Keratinocyte (primary cell): ENCODE measurements around the gene SS18L1. TPM values are rescaled to one million over a fixed set of nuclear protein-coding genes. Genes with fewer than 3 reads are reported as not detected.

Experiments used
- DNase-seq: peaks from one replicate; pipeline ENCODE4 v3.0.0-alpha.2; 2011; ENCODE audit warnings: low read depth, missing footprints, low spot score
- FAIRE-seq: peaks from 2 replicates; lab custom pipeline; 2011; peaks lifted over from hg19 to GRCh38; lab: Jason Lieb, UNC
- H2AFZ ChIP-seq: 2 replicates; pipeline ENCODE4 v1.6.0; 2012; ENCODE audit warnings: low read length, control low read depth, inconsistent platforms; ENCODE audit not compliant: control insufficient read depth
- H3K27ac ChIP-seq: 2 replicates; pipeline ENCODE4 v1.5.1; 2011; ENCODE audit warnings: low read length; ENCODE audit not compliant: control insufficient read depth, insufficient read depth
- H3K27me3 ChIP-seq: 3 replicates; pipeline ENCODE4 v1.6.0; 2011; ENCODE audit warnings: low read length; ENCODE audit not compliant: control insufficient read depth, insufficient read depth; ENCODE audit errors: extremely low read depth
- H3K36me3 ChIP-seq, 2 experiments: 2 replicates in 1 of 2; 3 replicates in 1 of 2; pipeline ENCODE4 v1.5.1; 2011; ENCODE audit warnings: low read length in 2 of 2, mild to moderate bottlenecking in 1 of 2; ENCODE audit not compliant: control insufficient read depth in 2 of 2, insufficient read depth in 2 of 2; ENCODE audit errors: extremely low read depth in 1 of 2
- H3K4me1 ChIP-seq: 3 replicates; pipeline ENCODE4 v1.5.1; 2011; ENCODE audit warnings: low read length; ENCODE audit not compliant: control insufficient read depth, insufficient read depth; ENCODE audit errors: extremely low read depth
- H3K4me2 ChIP-seq: 3 replicates; pipeline ENCODE4 v1.6.0; 2011; ENCODE audit warnings: low read depth, low read length; ENCODE audit not compliant: control insufficient read depth, insufficient read depth; ENCODE audit errors: extremely low read depth
- H3K4me3 ChIP-seq, 3 experiments: fragments of 200-600 bp in 1 of 3; sonication (generic) in 1 of 3; 2 replicates in 2 of 3; 3 replicates in 1 of 3; pipeline ENCODE4 v1.5.1; 2011 to 2016; ENCODE audit warnings: low read length in 3 of 3, mild to moderate bottlenecking in 3 of 3, control low read depth in 2 of 3, inconsistent platforms in 1 of 3, low read depth in 1 of 3, mixed read lengths in 1 of 3, mixed run types in 1 of 3, moderate library complexity in 1 of 3; ENCODE audit not compliant: control insufficient read depth in 2 of 3, insufficient read depth in 2 of 3; ENCODE audit errors: extremely low read depth in 1 of 3
- H3K79me2 ChIP-seq: 2 replicates; pipeline ENCODE4 v1.6.0; 2012; ENCODE audit warnings: low read length; ENCODE audit not compliant: control insufficient read depth, insufficient read depth
- H3K9ac ChIP-seq: 3 replicates; pipeline ENCODE4 v1.6.0; 2011; ENCODE audit warnings: low read length; ENCODE audit not compliant: control insufficient read depth, insufficient read depth; ENCODE audit errors: extremely low read depth
- H3K9me1 ChIP-seq: 3 replicates; pipeline ENCODE4 v1.6.0; 2011; ENCODE audit warnings: low read length; ENCODE audit not compliant: control insufficient read depth, insufficient read depth; ENCODE audit errors: extremely low read depth
- H3K9me3 ChIP-seq: 2 replicates; pipeline ENCODE4 v1.5.1; 2012; ENCODE audit warnings: low read depth, low read length; ENCODE audit not compliant: control insufficient read depth
- H4K20me1 ChIP-seq: 3 replicates; pipeline ENCODE4 v1.6.0; 2011; ENCODE audit warnings: low read length; ENCODE audit not compliant: control insufficient read depth, insufficient read depth; ENCODE audit errors: extremely low read depth
- EZH2 ChIP-seq: IDR thresholded peaks from one replicate; pipeline ENCODE4 v1.6.1; 2012; ENCODE audit warnings: inconsistent platforms, mild to moderate bottlenecking, low read length, moderate library complexity
- dilution Hi-C: fragments of 300-500 bp; cut with MboI; formaldehyde crosslinking; loops from one replicate; pipeline ENCODE4 v1.7.0; 2020; ENCODE audit warnings: low sequenced_read_pairs; ENCODE audit not compliant: extremely low pct_ligation_motif_present
- polyA plus RNA-seq, 5 experiments: library from polyadenylated mRNA; depleted of rRNA in 3 of 5; stranded (reverse) in 3 of 5; stranded (forward) in 1 of 5; unstranded in 1 of 5; fragments of >200 nt; gene quantifications; 1 replicate in 1 of 5; 2 replicates in 3 of 5; 3 replicates in 1 of 5; pipeline versions ENCODE4 v1.2.1 to v1.2.3, GENCODE V29; 2011 to 2012; ENCODE audit warnings: missing spikeins in 2 of 5, low read depth in 1 of 5, low replicate concordance in 1 of 5
- TF ChIP-seq, protein P1 (sequence below), 3 experiments: IDR thresholded peaks in 1 of 3; conservative IDR thresholded peaks in 1 of 3; optimal IDR thresholded peaks in 1 of 3; 2 replicates in 2 of 3; 3 replicates in 1 of 3; pipeline versions ENCODE3 to v1.5.1; 2011; ENCODE audit warnings: low read length in 3 of 3, mild to moderate bottlenecking in 3 of 3, moderate library complexity in 2 of 3, control low read depth in 1 of 3, inconsistent platforms in 1 of 3; ENCODE audit not compliant: insufficient read depth in 2 of 3; ENCODE audit errors: extremely low read depth in 1 of 3

The SS18L1 gene
- polyA plus RNA-seq, 1 donor (not counting 4 experiments of a cell fraction or from before 2014, with no cell fraction given) = 9.4 TPM

DNA sequence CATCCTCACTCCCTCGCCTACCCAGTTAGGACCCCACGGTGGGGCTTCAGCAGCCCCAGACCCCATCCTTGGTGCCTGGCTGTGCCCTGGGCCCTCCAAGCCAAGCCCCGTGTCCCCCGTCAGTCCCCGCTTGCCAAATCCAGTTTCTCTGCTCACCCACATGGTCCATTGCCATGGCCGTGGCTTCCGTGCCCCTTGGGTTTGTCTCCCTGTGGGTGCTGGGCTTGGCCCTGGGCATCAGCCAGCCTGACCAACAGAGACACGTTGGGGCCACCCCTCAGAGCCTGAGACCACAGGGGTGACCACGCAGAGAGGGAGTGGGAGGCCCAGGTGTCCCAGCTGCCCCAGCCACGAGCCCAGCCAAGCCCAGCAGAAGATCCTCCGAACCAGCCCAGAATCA is 7.7 kb downstream of the SS18L1 start:
- peaks cover 36% of the 10 kb centered on the region for H3K4me1 ChIP-seq

GRCh38 chr20:62151835-62152364 is 8.3 kb downstream of the SS18L1 start:
- H4K20me1 ChIP-seq = peaks cover 58% of the 10 kb centered on the region
- H3K27ac ChIP-seq = no peak overlapping the region
- H3K79me2 ChIP-seq = peaks cover 66% of the 10 kb centered on the region
- no peak overlapping the region for H3K4me2 ChIP-seq
- peaks cover 36% of the 10 kb centered on the region for H3K4me1 ChIP-seq
- H3K9ac ChIP-seq = no peak overlapping the region
- no peak overlapping the region for H3K4me3 ChIP-seq
- no peak for DNase-seq
- no peak overlapping the region for H2AFZ ChIP-seq
- no peak for FAIRE-seq
- peaks cover 3 to 10% of the 10 kb centered on the region in 2 experiments for H3K36me3 ChIP-seq
- H3K27me3 ChIP-seq = no peaks in the 10 kb centered on the region
- H3K9me3 ChIP-seq = no peaks in the 10 kb centered on the region
- dilution Hi-C loops = no loop called here
- H3K9me1 ChIP-seq = peaks cover 26% of the 10 kb centered on the region
- no peak for TF ChIP-seq EZH2

More for the DNA sequence above, 7.7 kb downstream of the SS18L1 start:
- H3K9ac ChIP-seq = no peak overlapping the region
- TF ChIP-seq EZH2 = no peak
- TF ChIP-seq, protein P1, sequence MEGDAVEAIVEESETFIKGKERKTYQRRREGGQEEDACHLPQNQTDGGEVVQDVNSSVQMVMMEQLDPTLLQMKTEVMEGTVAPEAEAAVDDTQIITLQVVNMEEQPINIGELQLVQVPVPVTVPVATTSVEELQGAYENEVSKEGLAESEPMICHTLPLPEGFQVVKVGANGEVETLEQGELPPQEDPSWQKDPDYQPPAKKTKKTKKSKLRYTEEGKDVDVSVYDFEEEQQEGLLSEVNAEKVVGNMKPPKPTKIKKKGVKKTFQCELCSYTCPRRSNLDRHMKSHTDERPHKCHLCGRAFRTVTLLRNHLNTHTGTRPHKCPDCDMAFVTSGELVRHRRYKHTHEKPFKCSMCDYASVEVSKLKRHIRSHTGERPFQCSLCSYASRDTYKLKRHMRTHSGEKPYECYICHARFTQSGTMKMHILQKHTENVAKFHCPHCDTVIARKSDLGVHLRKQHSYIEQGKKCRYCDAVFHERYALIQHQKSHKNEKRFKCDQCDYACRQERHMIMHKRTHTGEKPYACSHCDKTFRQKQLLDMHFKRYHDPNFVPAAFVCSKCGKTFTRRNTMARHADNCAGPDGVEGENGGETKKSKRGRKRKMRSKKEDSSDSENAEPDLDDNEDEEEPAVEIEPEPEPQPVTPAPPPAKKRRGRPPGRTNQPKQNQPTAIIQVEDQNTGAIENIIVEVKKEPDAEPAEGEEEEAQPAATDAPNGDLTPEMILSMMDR (optimal IDR thresholded peaks at IDR 0.05 in 1 of 3, IDR thresholded peaks at IDR 0.05 in 1 of 3, conservative IDR thresholded peaks at IDR 0.05 in 1 of 3; ENCODE audit: extremely low read depth in 1 of 3, insufficient read depth in 2 of 3, low read length in 3 of 3) = no peak
- DNase-seq (no peak), FAIRE-seq (no peak)
- H3K27ac ChIP-seq = no peak overlapping the region
- peaks cover 4 to 8% of the 10 kb centered on the region in 2 experiments for H3K36me3 ChIP-seq
- no peaks in the 10 kb centered on the region for H3K9me3 ChIP-seq
- H3K4me2 ChIP-seq = no peak overlapping the region
- peaks cover 65% of the 10 kb centered on the region for H3K79me2 ChIP-seq
- peaks cover 56% of the 10 kb centered on the region for H4K20me1 ChIP-seq
- peaks cover 23% of the 10 kb centered on the region for H3K9me1 ChIP-seq
- dilution Hi-C loops = no loop called here
- H3K4me3 ChIP-seq = no peak overlapping the region
- H2AFZ ChIP-seq = no peak overlapping the region
- no peaks in the 10 kb centered on the region for H3K27me3 ChIP-seq
